LHCN-M2 (cell line): ENCODE results near the gene AXIN1. TPM values are rescaled to one million over a fixed set of nuclear protein-coding genes. Genes with fewer than 3 reads are reported as not detected.
A peak's percentile ranks its signal among the peaks of the same experiment; 100 is the strongest.

ENCODE experiments used
- DNase-seq: peaks from one replicate; pipeline ENCODE4 v3.0.0-alpha.2; 2012; ENCODE audit warnings: low read depth
- total RNA-seq: library from RNA; depleted of rRNA; stranded (reverse); fragments of >200 nt; gene quantifications from 2 replicates; pipeline ENCODE4 v1.2.3, GENCODE V29; 2014

The AXIN1 gene
- total RNA-seq, 1 experiment from 2014 or later: 21.6 TPM

GRCh38 chr16:284204-285120, 68.1 kb downstream of the AXIN1 start:
- no peak for DNase-seq

DNA sequence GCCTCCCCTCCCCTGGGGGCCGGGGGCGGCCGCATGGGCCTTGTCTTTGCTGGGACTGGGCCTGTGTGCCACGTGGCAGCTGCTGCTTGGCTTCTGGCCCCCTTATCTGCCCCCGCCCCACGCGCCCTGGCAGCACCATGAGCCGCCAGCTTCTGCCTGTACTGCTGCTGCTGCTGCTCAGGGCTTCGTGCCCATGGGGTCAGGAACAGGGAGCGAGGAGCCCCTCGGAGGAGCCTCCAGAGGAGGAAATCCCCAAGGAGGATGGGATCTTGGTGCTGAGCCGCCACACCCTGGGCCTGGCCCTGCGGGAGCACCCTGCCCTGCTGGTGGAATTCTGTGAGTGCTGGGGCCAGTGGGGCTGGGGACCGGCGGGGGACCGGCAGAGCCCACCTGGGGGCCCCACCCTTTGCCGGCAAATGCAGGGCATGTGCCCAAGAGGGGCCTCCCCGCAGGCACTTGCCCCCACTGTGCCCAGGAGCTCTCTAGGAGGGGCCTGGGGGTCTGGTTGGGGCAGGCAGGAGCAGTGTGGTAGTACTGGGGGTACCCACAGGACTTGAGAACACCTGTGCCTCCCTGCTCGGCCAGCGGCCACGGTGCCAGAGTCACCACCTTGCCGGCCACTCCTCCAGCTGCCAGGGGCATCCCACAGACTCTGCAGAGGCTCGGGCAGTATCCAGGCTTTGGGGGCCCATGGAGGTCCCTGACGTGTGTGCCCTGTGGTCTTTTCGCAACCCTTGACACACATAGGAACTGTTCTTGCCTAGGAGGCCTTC, 69.3 kb downstream of the AXIN1 start, which contains the start of gene PDIA2:
TSS of gene PDIA2 (plus strand) at position 132 of the 773 bp plus-strand sequence. CDS start at position 138, 6 bp downstream.
- no peak for DNase-seq

- no peak for DNase-seq
Observed at GRCh38 chr16:282491-282890, 70.0 kb downstream of the AXIN1 start.

- DNase-seq: no peak
Observed at GRCh38 chr16:281660-282255, 70.8 kb downstream of the AXIN1 start.

- no peak for DNase-seq
Observed at GRCh38 chr16:280991-281659, 71.4 kb downstream of the AXIN1 start.

GRCh38 chr16:280552-280951, 72.0 kb downstream of the AXIN1 start, which contains the start of gene ARHGDIG:
TSS of gene ARHGDIG (plus strand) at chr16:280591. CDS start at chr16:280681, 90 bp downstream.
- DNase-seq: no peak

DNA sequence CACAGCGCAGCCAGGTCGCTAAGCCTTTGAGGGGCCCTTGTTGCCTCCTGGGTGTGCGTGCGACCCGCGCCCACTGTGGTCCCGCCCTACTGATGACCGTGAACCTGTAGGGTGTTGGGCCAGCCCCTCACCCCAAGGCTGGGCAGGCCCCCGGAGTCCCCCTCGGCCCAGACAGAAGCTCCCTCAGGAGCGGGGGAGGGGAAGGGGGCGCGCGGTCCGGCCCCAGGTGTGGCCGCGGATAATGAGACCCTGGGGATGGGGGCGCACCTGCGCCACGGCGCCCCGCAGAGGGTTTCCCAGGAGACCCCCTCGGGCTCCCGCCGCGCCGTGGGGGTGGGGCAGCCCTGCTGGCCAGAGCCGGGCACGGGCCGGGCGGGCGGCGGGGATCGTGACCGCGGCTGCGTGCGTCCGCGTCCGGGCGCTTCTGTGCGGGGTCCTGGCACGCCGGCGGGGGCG, 72.5 kb downstream of the AXIN1 start:
- DNase-seq: no peak

DNA sequence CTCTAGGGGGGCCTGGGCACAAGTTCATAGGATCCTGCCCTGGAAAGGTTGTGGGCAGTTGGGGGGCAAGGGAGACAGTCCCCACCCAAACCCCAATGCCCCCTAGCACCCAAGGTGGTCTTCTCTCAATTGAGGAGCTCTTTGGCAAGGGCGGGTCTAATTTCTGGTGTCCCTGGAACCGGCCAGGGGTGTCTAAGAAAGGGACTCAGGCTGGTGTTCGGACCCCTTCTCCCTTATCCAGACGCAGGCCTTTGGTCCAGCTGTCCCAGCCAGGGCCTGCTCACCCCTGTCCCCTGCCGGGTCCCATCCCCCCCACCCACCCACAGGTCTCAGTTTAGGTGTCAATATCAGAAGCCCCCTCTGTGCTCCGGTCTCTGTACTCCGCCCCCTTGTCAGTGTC, 73.0 kb downstream of the AXIN1 start:
- no peak for DNase-seq

DNA sequence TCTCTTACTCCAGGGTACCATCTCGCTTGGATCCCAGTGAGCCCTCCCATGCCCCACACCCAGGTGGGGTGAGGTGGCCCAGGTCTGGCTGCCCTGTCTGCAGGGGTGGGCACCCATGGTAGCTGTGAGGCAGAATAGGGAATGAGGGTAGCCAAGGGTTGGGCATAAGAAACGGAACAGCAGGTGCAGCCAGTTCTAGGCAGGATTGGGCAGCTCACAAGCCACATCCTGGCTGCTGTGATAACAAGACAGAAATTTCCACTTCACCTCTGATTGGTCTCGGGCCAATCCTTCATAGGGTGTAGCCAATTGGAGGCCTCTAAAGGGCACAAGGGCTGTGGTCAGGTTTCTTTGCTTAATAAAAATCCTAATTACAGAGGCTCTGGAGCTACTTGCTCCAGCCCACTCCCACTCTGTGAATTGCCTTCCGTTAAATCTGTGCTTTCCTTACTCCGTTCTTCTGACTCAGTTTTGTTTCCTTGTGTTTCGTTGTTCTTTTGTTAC, 73.6 kb downstream of the AXIN1 start:
- DNase-seq: peak; percentile 48

DNA sequence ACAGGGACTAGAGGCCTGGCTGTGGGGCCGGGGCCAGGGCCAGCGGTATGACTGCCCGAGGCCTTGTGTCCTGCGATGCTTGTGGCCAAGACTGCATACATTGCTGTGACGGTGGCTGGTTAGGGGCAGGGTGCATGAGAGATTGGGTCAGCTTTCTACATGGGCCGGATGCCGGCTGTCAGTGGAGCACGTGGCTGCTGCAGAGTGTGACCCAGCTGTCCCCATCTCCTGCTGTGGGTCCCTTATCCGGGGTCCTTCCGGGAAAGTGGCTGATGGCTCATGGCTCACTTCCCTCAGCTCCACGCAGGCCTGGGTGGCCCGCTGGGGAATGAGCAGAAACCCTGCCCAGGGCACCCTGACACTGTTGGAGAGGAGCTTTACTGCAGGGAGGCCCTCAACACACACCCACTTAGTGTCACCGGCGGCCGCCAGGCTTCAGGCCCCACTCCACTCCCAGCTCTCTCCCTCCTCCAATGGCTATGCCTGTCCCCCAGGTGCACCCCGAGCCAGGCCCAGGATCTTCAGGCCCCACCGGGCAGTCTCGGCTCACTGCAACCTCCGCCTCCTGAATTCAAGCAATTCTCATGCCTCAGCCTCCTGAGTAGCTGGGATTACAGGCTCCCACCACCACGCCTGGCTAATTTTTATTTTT, 76.0 kb downstream of the AXIN1 start:
- no peak for DNase-seq

- no peak for DNase-seq
Observed at GRCh38 chr16:275786-276232, 76.7 kb downstream of the AXIN1 start, which contains the start of gene RGS11. TSS of gene RGS11 (minus strand) at chr16:275944. CDS start at chr16:275911, 33 bp downstream.

- no peak for DNase-seq
Observed at GRCh38 chr16:275041-275641, 77.4 kb downstream of the AXIN1 start.

DNA sequence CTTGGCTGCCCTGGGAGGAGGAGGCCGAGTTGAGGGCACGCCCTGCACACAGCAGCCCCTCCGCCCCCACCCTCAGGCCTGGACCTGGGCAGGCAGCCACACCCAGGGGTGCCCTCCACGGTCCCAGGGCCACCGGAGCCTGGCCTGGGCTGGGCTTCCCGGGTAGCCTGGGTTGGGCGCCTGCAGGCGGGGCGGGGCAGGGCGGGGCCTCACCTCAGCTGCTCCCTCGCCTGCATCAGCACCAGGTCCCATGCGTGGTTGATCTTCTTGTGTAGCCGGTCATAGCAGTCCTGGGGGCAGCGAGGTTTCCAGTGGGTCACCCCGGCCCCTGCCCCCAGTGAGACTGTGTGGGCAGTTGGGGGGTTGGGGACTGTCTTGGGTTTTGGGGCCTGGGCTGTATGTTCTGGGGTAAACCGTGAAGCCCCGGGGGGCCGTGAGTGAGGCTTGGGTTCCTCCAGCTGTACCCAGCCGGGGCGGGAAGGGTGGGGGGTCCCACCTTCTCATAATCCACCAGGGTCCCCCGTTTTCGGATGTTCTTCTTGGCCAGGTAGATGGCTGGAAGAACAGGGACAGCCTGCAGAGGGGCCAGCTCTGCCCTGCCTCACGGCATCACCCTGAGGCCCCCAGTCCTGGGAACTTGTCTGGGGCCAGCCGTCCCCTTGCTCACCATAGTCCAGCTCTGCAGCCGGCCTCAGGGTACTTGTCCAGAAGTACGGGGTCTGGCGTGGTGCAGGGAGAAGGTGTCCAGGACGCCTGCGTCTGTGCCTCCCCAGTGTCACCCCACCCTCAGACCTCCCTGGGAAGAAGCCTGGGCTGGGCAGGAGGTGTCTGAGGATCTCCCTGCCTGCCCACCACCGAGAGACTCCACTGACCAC, 78.7 kb downstream of the AXIN1 start:
- DNase-seq: no peak

DNA sequence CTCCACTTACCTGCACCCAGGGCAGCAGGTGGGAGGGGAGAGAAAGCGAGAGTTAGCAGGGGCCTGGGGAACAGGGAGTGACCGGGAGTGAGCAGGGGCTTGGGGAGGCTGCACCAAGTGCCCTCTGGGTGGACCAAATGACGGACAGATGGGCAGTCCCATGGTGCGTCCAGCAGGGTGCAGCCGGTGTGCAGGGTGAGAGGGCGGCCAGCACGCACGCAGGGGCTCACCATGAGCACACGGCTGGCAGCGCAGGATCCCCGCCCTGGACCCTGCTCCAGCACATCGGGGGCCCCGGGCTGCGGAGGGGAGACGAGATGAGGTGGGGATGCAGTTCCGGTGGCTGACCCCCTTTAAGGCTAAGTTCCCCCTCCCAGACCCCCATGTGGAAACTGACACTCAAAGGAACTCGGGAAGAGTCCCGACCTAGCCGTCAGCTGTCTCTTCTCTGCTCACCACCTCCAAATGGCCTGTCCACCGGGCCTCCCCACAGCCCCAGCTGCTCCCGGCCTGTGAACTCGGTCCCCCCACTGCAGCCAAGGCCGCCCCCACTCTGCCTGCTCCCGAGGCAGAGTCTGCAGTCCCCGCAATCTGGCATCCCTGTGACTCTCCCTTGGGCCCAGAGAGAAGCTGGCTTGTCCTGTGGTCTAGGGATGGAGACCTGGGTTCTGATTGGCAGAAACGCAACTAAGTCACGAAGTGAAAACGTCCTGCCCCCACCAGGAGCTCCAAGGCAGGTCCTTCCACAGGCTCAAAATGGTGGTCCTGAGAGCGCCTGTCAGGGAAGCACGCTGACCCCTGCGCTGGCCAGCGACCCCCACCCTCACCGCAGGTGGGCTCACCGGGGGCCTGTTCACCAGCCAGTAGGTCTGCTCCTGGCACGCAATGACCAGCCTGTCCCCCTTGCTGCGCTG, 79.6 kb downstream of the AXIN1 start:
- no peak for DNase-seq

DNA sequence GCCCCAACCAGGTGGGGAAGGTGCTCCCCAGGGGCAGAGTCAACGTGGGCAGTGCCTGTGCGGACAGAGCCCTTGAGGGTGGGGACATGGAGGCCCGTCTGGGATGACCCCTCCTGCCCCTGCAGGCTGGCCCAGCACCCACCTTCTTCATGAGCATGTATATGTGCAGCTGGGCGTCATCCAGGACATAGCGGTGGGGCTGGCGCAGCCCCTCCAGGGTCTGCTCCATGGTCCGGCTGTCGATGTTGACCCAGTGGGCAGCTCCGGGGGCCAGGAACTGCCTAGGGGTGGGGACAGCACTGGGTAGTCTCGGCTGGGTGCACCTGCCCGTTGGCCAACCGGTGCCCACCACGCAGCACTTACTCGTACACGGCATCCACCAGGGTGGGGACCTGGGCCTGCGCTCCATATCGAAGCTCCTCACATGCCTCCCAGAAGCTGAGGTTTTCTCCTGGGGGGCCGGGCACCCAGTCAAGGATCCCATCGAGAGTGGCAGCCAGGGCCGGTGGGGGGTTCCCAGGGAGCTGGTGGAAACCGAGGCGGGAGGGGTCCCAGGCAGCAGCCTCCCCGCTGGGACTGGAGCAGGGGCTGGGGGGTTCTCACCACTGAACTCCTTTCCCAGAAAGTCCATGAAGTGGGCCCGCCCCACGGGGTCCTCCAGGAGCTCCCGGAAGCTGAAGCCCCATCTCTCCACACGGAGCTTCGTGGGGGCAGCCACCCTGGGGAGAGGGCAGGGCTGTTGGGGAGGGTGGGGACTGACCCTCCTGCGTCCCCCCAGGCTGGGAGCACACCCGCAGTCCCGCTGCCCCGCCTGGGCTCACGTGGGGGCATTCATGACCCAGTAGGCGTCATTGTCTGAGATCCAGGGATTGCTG, 81.9 kb downstream of the AXIN1 start:
- no peak for DNase-seq

DNA sequence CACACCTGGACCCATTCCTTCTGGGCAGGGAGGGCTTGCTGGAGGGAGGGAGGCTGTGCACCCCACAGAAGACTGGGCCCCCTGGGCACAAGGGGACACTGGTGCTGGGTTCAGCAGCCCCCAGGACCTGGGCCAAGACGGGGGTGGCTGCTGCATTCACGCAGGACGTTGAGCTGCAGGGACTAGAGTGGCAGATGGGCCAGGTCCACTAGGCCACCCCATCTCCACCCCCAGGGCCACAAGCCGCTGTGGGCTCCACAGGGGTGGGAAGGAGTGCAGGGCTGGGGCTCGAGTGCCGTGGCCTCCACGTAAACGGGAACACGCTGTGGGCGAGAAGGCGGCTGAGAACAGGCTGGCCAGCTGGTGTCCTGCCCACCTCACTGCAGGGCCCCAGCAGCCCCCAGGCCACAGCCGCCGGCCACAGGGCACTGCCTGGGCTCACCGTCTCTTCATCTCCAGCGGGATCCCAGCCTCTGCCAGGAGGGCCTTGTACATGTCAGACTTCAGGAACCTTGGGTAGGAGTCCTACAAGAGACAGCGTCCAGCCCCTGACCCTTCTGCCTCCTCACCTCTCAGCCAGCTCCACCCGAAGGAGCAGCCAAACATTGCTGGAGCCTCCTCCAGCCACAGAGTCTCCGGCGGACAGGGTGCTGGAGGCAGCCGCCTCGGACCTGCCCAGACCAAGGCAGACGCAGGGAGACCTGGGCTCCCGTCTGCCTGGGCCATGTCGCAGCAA, 83.3 kb downstream of the AXIN1 start:
- no peak for DNase-seq
